GM19468 (cell line): ENCODE results near the gene ABCD4.
"Not testable (repeated sequence)": the region's sequence is repeated elsewhere in the genome, so short reads cannot be mapped to it uniquely, and the experiment has no call there.

Source experiments
- ATAC-seq: cut with Tn5 transposase; IDR thresholded peaks from one replicate; pipeline ENCODE4 v1.9.1; 2021; ENCODE audit warnings: mild to moderate bottlenecking, moderate library complexity, moderate number of reproducible peaks; ENCODE audit not compliant: unreplicated experiment; ENCODE audit errors: extremely low read depth

Gene ABCD4

GRCh38 chr14:74302634-74303569 lies at the start of gene ABCD4:
Gene ABCD4 (minus strand): TSS chr14:74302934. CDS start chr14:74302912, 22 bp downstream.
- peak; percentile 76 for ATAC-seq

GRCh38 chr14:74350928-74351323 lies 48.2 kb upstream of the ABCD4 start:
- no peak for ATAC-seq

- no peak for ATAC-seq
Observed at GRCh38 chr14:74350211-74350927, 47.6 kb upstream of the ABCD4 start.

- no peak for ATAC-seq
Observed at GRCh38 chr14:74349757-74350156, 47.0 kb upstream of the ABCD4 start.

GRCh38 chr14:74348735-74349463 lies 46.2 kb upstream of the ABCD4 start:
- no peak for ATAC-seq

- ATAC-seq: no peak
Observed at GRCh38 chr14:74348241-74348734, 45.6 kb upstream of the ABCD4 start, which contains the start of gene VRTN. Gene VRTN (plus strand): TSS chr14:74348471. CDS start chr14:74356784, 8,313 bp downstream.

- no peak for ATAC-seq
Observed at GRCh38 chr14:74347795-74348100, 45.0 kb upstream of the ABCD4 start.

- no peak for ATAC-seq
Observed at GRCh38 chr14:74347097-74347794, 44.5 kb upstream of the ABCD4 start.

GRCh38 chr14:74346341-74346740 lies 43.6 kb upstream of the ABCD4 start:
- no peak for ATAC-seq

GRCh38 chr14:74333909-74334308 lies 31.2 kb upstream of the ABCD4 start:
- ATAC-seq: no peak

- not testable (repeated sequence) for ATAC-seq
Observed at GRCh38 chr14:74329950-74330552, 27.3 kb upstream of the ABCD4 start.

- no peak for ATAC-seq
Observed at GRCh38 chr14:74326369-74327152, 23.8 kb upstream of the ABCD4 start.

GRCh38 chr14:74325446-74325845 lies 22.7 kb upstream of the ABCD4 start:
- ATAC-seq: no peak

GRCh38 chr14:74324931-74325361 lies 22.2 kb upstream of the ABCD4 start:
- no peak for ATAC-seq

- no peak for ATAC-seq
Observed at GRCh38 chr14:74314576-74314975, 11.8 kb upstream of the ABCD4 start.

GRCh38 chr14:74313601-74314000 lies 10.9 kb upstream of the ABCD4 start:
- ATAC-seq: no peak

- no peak for ATAC-seq
Observed at GRCh38 chr14:74312161-74312560, 9.4 kb upstream of the ABCD4 start.

GRCh38 chr14:74309125-74310022 lies 6.6 kb upstream of the ABCD4 start:
- ATAC-seq: no peak
